Measurements from ENCODE around the gene NT5DC2.

NT5DC2 gene

GRCh38 chr3:52502001-52502400 is 31.7 kb downstream of the NT5DC2 start:
- H3K79me2 ChIP-seq (ENCODE audit: control insufficient read depth, low read length) = no peaks in the 10 kb centered on the region
- H3F3A ChIP-seq (ENCODE audit: control insufficient read depth, insufficient read depth) = no peaks in the 10 kb centered on the region
- H4K20me1 ChIP-seq (ENCODE audit: control insufficient read depth, insufficient read depth, low read depth, low read length) = no peaks in the 10 kb centered on the region
- H3K4me1 ChIP-seq (ENCODE audit: control insufficient read depth, low read length) = no peaks in the 10 kb centered on the region
- H3K27me3 ChIP-seq (ENCODE audit: control insufficient read depth, low read length) = peaks cover 4% of the 10 kb centered on the region; the same call in 1 of the 2 replicates
- H3K36me3 ChIP-seq (ENCODE audit: control insufficient read depth, low read length) = no peaks in the 10 kb centered on the region
- TF ChIP-seq EZH2phosphoT487 (IDR thresholded peaks at IDR 0.05; ENCODE audit: borderline replicate concordance, low read length) = no peak
- TF ChIP-seq CTCF (IDR thresholded peaks at IDR 0.05; ENCODE audit: low read depth, low read length, poor library complexity, severe bottlenecking) = no peak
- H3K27ac ChIP-seq (ENCODE audit: low read depth, low read length) = no peak overlapping the region
- H3K4me3 ChIP-seq (ENCODE audit: low read length) = no peak overlapping the region
- H3K4me2 ChIP-seq (ENCODE audit: low read length) = no peak overlapping the region
- no peaks in the 10 kb centered on the region for H3K9me2 ChIP-seq (replicated peaks; ENCODE audit: control insufficient read depth, low read length)
- H3K9me3 ChIP-seq (ENCODE audit: control insufficient read depth, insufficient read depth, low read length) = no peaks in the 10 kb centered on the region

- Histone ChIP-seq H3K9me2 (replicated peaks; ENCODE audit: control insufficient read depth, low read length) (no peaks in the 10 kb centered on the region), H3K9me3 (ENCODE audit: control insufficient read depth, insufficient read depth, low read length) (no peaks in the 10 kb centered on the region), H3K27ac (ENCODE audit: low read depth, low read length) (no peak overlapping the region), H4K20me1 (ENCODE audit: control insufficient read depth, insufficient read depth, low read depth, low read length) (no peaks in the 10 kb centered on the region), H3K36me3 (ENCODE audit: control insufficient read depth, low read length) (no peaks in the 10 kb centered on the region), H3F3A (ENCODE audit: control insufficient read depth, insufficient read depth) (no peaks in the 10 kb centered on the region), H3K27me3 (ENCODE audit: control insufficient read depth, low read length) (peaks cover 4% of the 10 kb centered on the region; the same call in 1 of the 2 replicates), H3K4me1 (ENCODE audit: control insufficient read depth, low read length) (no peaks in the 10 kb centered on the region), H3K79me2 (ENCODE audit: control insufficient read depth, low read length) (no peaks in the 10 kb centered on the region), H3K4me3 (ENCODE audit: low read length) (no peak overlapping the region), H3K4me2 (ENCODE audit: low read length) (no peak overlapping the region)
- TF ChIP-seq EZH2phosphoT487 (IDR thresholded peaks at IDR 0.05; ENCODE audit: borderline replicate concordance, low read length) (no peak), CTCF (IDR thresholded peaks at IDR 0.05; ENCODE audit: low read depth, low read length, poor library complexity, severe bottlenecking) (no peak)
Observed at GRCh38 chr3:52501046-52501445, 32.6 kb downstream of the NT5DC2 start.

DNA sequence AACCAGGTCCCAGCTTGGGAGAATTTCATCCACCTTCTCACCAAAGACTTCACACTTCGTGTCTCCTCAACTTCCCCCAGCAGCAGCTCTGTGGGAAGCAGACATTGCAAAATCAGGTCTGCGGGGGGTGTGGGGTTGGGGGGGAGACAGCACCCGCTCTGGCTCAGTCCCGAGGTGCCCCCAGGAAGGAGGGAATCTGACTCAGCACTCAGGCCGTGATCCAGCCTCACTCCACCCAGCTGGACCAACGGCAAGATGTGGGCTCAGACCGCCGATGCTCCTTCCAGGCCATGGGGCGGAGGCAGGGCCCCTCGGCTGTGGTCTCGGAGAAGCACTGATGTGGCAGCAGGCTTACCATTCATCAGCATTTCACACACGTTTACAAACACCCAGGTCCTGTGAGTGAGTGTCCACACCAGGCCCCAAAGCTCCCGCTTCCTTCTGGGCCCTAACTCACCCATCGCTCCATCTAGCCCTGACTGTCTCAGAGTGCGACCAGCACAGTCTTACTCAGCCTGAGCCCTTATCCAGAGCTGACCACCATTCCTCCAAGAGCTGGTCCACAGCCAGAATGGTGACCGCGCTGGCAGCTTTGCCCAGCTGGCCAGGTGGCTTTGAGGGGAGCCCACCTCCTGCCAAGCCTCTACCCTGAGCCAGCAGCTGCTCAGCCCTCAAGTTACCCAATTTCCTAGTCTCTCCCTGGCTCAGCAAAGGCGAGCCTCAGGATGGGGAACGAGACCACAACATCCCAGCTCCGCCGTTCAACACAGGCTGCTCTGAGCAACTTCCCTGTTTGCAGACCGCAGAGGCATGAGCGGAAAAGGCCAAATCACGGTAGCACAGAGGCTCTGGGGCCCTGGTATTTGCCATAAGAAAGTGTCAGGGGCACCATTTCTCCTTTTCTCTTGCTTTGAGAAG is 35.3 kb downstream of the NT5DC2 start:
- no peaks in the 10 kb centered on the region for H3F3A ChIP-seq (ENCODE audit: control insufficient read depth, insufficient read depth)
- H3K79me2 ChIP-seq (ENCODE audit: control insufficient read depth, low read length) = no peaks in the 10 kb centered on the region
- no peak overlapping the region for H3K4me2 ChIP-seq (ENCODE audit: low read length)
- no peak overlapping the region for H3K4me3 ChIP-seq (ENCODE audit: low read length)
- H3K9me3 ChIP-seq (ENCODE audit: control insufficient read depth, insufficient read depth, low read length) = no peaks in the 10 kb centered on the region
- no peaks in the 10 kb centered on the region for H3K36me3 ChIP-seq (ENCODE audit: control insufficient read depth, low read length)
- no peaks in the 10 kb centered on the region for H3K4me1 ChIP-seq (ENCODE audit: control insufficient read depth, low read length)
- TF ChIP-seq EZH2phosphoT487 (IDR thresholded peaks at IDR 0.05; ENCODE audit: borderline replicate concordance, low read length) = no peak
- no peak for TF ChIP-seq CTCF (IDR thresholded peaks at IDR 0.05; ENCODE audit: low read depth, low read length, poor library complexity, severe bottlenecking)
- H3K27ac ChIP-seq (ENCODE audit: low read depth, low read length) = no peak overlapping the region
- H4K20me1 ChIP-seq (ENCODE audit: control insufficient read depth, insufficient read depth, low read depth, low read length) = no peaks in the 10 kb centered on the region
- no peaks in the 10 kb centered on the region for H3K9me2 ChIP-seq (replicated peaks; ENCODE audit: control insufficient read depth, low read length)
- H3K27me3 ChIP-seq (ENCODE audit: control insufficient read depth, low read length) = peaks cover 4% of the 10 kb centered on the region; the same call in 1 of the 2 replicates

Measured in DOHH2 (cell line).